Measurements from ENCODE around the gene HYAL3.

Gene HYAL3

GRCh38 chr3:50327943-50328691 lies 28.9 kb upstream of the HYAL3 start, which contains the start of gene TUSC2:
TSS of gene TUSC2 (minus strand) at chr3:50328223. CDS start at chr3:50328099, 124 bp downstream.
- peak; percentile 90 for DNase-seq

- DNase-seq = no peak
These were observed 27.9 kb upstream of the HYAL3 start for GRCh38 chr3:50327129-50327528.

GRCh38 chr3:50326182-50326541 lies 27.0 kb upstream of the HYAL3 start:
- no peak for DNase-seq

GRCh38 chr3:50325497-50326181 lies 26.4 kb upstream of the HYAL3 start:
- no peak for DNase-seq

GRCh38 chr3:50325113-50325480 lies 25.9 kb upstream of the HYAL3 start:
- no peak for DNase-seq

GRCh38 chr3:50324351-50325112 lies 25.3 kb upstream of the HYAL3 start:
- peak; percentile 53 for DNase-seq

GRCh38 chr3:50323614-50324199 lies 24.5 kb upstream of the HYAL3 start:
- DNase-seq = no peak

- DNase-seq = no peak
These were observed 23.9 kb upstream of the HYAL3 start for GRCh38 chr3:50323092-50323600.

GRCh38 chr3:50322386-50323091 lies 23.3 kb upstream of the HYAL3 start, which contains the start of gene HYAL2:
TSS of gene HYAL2 (minus strand) at chr3:50322745. CDS start at chr3:50320489, 2,256 bp downstream.
- DNase-seq = peak; percentile 12

- no peak for DNase-seq
These were observed 22.8 kb upstream of the HYAL3 start for GRCh38 chr3:50322115-50322385.

GRCh38 chr3:50321336-50322114 lies 22.3 kb upstream of the HYAL3 start:
- DNase-seq = peak; percentile 50

- DNase-seq = peak; percentile 46
These were observed 21.7 kb upstream of the HYAL3 start for GRCh38 chr3:50320853-50321335.

- no peak for DNase-seq
These were observed 20.9 kb upstream of the HYAL3 start for GRCh38 chr3:50319894-50320625.

- DNase-seq = no peak
These were observed 20.1 kb upstream of the HYAL3 start for GRCh38 chr3:50319181-50319893.

GRCh38 chr3:50318615-50319014 lies 19.4 kb upstream of the HYAL3 start:
- no peak for DNase-seq

GRCh38 chr3:50318163-50318562 lies 19.0 kb upstream of the HYAL3 start:
- no peak for DNase-seq

- DNase-seq = no peak
These were observed 18.1 kb upstream of the HYAL3 start for GRCh38 chr3:50317300-50317699.

- DNase-seq = peak; percentile 2
These were observed 17.5 kb upstream of the HYAL3 start for GRCh38 chr3:50316657-50317242.

- DNase-seq = no peak
These were observed 15.6 kb upstream of the HYAL3 start for GRCh38 chr3:50314816-50315215.

GRCh38 chr3:50314342-50314741 lies 15.1 kb upstream of the HYAL3 start:
- no peak for DNase-seq
